ENCODE results near the gene G6PC2.
A peak's percentile ranks its signal among the peaks of the same experiment; 100 is the strongest.

The G6PC2 gene

GRCh38 chr2:168944065-168944464 lies 43.0 kb downstream of the G6PC2 start:
- DNase-seq (ENCODE audit: low read depth): no peak
- H3K4me3 ChIP-seq (replicated peaks; ENCODE audit: low read depth, low read length): no peak overlapping the region
- TF ChIP-seq CTCF (IDR thresholded peaks at IDR 0.05; ENCODE audit: low read length, missing control alignments): no peak

GRCh38 chr2:168945508-168945907 lies 44.4 kb downstream of the G6PC2 start:
- no peak for DNase-seq (ENCODE audit: low read depth)
- H3K4me3 ChIP-seq (replicated peaks; ENCODE audit: low read depth, low read length): no peak overlapping the region
- no peak for TF ChIP-seq CTCF (IDR thresholded peaks at IDR 0.05; ENCODE audit: low read length, missing control alignments)

GRCh38 chr2:168948621-168949212 lies 47.6 kb downstream of the G6PC2 start:
- peak; percentile 46 for DNase-seq (ENCODE audit: low read depth)
- no peak overlapping the region for H3K4me3 ChIP-seq (replicated peaks; ENCODE audit: low read depth, low read length)
- TF ChIP-seq CTCF (IDR thresholded peaks at IDR 0.05; ENCODE audit: low read length, missing control alignments): peak; percentile 66

GRCh38 chr2:168949324-168949723 lies 48.2 kb downstream of the G6PC2 start:
- no peak for TF ChIP-seq CTCF (IDR thresholded peaks at IDR 0.05; ENCODE audit: low read length, missing control alignments)
- no peak overlapping the region for H3K4me3 ChIP-seq (replicated peaks; ENCODE audit: low read depth, low read length)
- no peak for DNase-seq (ENCODE audit: low read depth)

GRCh38 chr2:168951871-168952270 lies 50.8 kb downstream of the G6PC2 start:
- no peak for DNase-seq (ENCODE audit: low read depth)
- TF ChIP-seq CTCF (IDR thresholded peaks at IDR 0.05; ENCODE audit: low read length, missing control alignments): no peak
- H3K4me3 ChIP-seq (replicated peaks; ENCODE audit: low read depth, low read length): no peak overlapping the region

- no peak for TF ChIP-seq CTCF (IDR thresholded peaks at IDR 0.05; ENCODE audit: low read length, missing control alignments)
- H3K4me3 ChIP-seq (replicated peaks; ENCODE audit: low read depth, low read length): no peak overlapping the region
- DNase-seq (ENCODE audit: low read depth): no peak
Observed at GRCh38 chr2:168952424-168952823, 51.3 kb downstream of the G6PC2 start.

- no peak overlapping the region for H3K4me3 ChIP-seq (replicated peaks; ENCODE audit: low read depth, low read length)
- TF ChIP-seq CTCF (IDR thresholded peaks at IDR 0.05; ENCODE audit: low read length, missing control alignments): no peak
- no peak for DNase-seq (ENCODE audit: low read depth)
Observed at GRCh38 chr2:168954256-168954655, 53.2 kb downstream of the G6PC2 start.
